H1 (cell line): ENCODE results near the gene GRIP2. TPM values are rescaled to one million over a fixed set of nuclear protein-coding genes. Genes with fewer than 3 reads are reported as not detected.

Experiments used
- CHD7 ChIP-seq: fragments of 300-600 bp; sonication (generic); IDR thresholded peaks from 2 replicates; pipeline ENCODE4 v1.7.1; 2012; ENCODE audit warnings: low read length, moderate library complexity, mild to moderate bottlenecking, inconsistent platforms; ENCODE audit not compliant: insufficient replicate concordance
- SP4 ChIP-seq: IDR thresholded peaks from 2 replicates; pipeline ENCODE4 v1.6.1; 2012; ENCODE audit warnings: low read length, inconsistent platforms
- SUZ12 ChIP-seq: fragments of 200-600 bp; sonication (generic); IDR thresholded peaks from 2 replicates; pipeline ENCODE4 v1.6.1; 2012; ENCODE audit warnings: mild to moderate bottlenecking, inconsistent platforms, low read length, moderate library complexity, mixed read lengths
- polyA plus RNA-seq, 7 experiments: library from polyadenylated mRNA; depleted of rRNA in 3 of 7; stranded (reverse) in 5 of 7; unstranded in 2 of 7; fragments of >200 nt in 5 of 7; fragments of 200-250 nt in 2 of 7; gene quantifications; 1 replicate in 5 of 7; 2 replicates in 1 of 7; 4 replicates in 1 of 7; pipeline versions ENCODE4 v1.2.1 to v1.2.3, GENCODE V29; 2011 to 2013; ENCODE audit warnings: missing spikeins in 2 of 7, mixed read lengths in 2 of 7
- total RNA-seq: library from RNA; stranded (reverse); fragmentation: NEBNext Ultra II Directional; extraction: Animal tissue kit (Norgen Biotek cat#: 25700); gene quantifications from 2 replicates; pipeline ENCODE4 v1.2.1, GENCODE V29; 2021

Gene GRIP2
- total and polyA plus RNA-seq, 2 of the 8 experiments (the other 6 are each of a cell fraction or from before 2014, with no cell fraction given), result 2.5 to 6.4 TPM

- TF ChIP-seq CHD7, result no peak
- no peak for TF ChIP-seq SUZ12
- no peak for TF ChIP-seq SP4
- TF ChIP-seq, all 59 proteins: peak for 0
Observed at GRCh38 chr3:14459787-14460186, 80.4 kb downstream of the GRIP2 start (continued).
